Ramos (cell line): ENCODE data around the gene TRPM5.
"Not testable (repeated sequence)": the region's sequence is repeated elsewhere in the genome, so short reads cannot be mapped to it uniquely, and the experiment has no call there.

ENCODE experiments used
- in situ Hi-C: fragments of 300-500 bp; cut with MboI; formaldehyde crosslinking; loops from one replicate; pipeline ENCODE4 v1.14.3; 2022; ENCODE audit warnings: low sequenced_read_pairs; ENCODE audit not compliant: unreplicated experiment

Gene TRPM5, protein sequence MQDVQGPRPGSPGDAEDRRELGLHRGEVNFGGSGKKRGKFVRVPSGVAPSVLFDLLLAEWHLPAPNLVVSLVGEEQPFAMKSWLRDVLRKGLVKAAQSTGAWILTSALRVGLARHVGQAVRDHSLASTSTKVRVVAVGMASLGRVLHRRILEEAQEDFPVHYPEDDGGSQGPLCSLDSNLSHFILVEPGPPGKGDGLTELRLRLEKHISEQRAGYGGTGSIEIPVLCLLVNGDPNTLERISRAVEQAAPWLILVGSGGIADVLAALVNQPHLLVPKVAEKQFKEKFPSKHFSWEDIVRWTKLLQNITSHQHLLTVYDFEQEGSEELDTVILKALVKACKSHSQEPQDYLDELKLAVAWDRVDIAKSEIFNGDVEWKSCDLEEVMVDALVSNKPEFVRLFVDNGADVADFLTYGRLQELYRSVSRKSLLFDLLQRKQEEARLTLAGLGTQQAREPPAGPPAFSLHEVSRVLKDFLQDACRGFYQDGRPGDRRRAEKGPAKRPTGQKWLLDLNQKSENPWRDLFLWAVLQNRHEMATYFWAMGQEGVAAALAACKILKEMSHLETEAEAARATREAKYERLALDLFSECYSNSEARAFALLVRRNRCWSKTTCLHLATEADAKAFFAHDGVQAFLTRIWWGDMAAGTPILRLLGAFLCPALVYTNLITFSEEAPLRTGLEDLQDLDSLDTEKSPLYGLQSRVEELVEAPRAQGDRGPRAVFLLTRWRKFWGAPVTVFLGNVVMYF (N-terminal part only)

DNA sequence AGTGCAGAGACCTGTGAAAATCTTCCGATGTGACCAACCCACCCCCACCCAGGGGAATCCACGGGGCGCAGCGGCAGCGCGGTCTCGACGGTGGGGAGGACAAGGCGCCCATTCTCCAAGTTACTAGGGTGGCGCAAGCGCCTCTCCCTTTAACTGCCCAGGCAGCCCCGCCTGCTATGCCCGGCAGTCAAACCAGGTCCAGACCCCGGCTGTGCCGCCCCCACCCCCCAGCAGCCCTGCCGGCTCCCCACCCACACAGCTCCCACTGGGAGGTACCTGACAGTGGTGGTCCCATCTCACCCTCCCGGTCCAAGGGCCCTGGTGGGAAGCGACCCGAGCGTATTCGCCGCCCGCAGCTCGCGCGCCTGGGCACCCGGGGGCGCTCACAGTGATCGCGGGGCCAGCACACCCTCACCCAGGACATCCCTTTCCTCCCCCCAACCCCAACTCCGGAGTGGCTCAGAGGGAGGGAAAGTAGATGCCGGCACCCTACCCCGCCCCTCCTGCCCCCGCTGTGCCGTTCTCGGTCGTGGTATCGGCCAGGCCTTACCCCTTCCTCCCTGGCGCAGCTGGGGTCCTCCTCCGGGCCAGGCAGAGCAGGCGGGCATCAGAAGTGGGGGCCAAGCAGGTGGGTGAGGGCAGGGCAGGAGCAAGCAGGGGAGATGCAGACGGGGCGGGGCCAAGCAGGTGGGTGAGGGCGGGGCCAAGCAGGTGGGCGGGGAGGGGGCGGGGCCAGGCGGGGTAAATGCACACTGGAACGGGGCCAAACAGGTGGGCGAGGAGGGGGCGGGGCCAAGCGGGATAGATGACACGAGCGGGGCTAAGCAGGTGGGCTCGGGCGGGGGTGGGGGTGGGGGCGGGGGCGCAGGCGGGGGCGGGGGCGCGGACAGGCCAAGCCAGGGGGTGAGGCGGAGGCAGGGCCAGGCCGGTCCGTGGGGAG lies at the start of gene TRPM5:
TSS of gene TRPM5 (minus strand) at position 634 of the 940 bp plus-strand sequence. CDS start 21,478 bp downstream, outside the sequence.
- in situ Hi-C loops = no loop called here

DNA sequence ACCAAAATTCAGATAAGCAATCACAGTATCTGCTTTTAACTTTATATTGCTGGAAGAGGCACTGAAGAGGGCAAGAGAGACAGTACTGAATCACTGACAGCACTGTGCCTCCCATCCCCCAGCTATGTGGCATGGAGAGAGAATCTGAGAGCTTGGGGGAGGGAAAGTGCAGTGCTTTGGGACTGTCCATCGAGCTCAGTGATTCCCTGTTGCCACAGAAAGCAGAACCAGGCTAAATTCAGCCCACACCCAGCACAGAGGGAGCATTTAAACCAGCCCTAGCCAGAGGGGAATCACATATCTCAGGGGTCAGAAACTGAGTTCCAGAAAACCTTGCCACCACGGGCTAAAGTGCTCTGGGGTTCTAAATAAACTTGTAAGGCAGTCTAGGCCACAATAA lies 44.8 kb upstream of the TRPM5 start:
- in situ Hi-C loops = no loop called here

DNA sequence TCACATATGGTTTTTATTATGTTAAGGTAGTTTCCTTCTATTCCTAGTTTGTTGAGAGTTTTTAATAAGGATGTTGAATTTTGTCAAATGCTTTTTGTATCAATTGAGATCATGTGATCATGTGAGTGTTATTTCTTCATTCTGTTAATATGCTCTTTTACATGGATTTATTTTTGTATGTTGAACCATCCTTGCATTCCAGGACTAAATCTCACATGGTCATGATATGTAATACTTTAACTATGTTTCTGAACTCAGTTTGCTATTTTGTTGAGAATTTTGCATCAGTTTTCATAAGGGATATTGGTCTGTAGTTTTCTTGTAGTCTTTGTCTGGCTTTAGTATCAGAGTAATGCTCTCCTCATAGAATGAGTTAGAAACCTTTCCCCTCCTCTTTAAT lies 43.7 kb upstream of the TRPM5 start:
- in situ Hi-C loops = no loop called here

DNA sequence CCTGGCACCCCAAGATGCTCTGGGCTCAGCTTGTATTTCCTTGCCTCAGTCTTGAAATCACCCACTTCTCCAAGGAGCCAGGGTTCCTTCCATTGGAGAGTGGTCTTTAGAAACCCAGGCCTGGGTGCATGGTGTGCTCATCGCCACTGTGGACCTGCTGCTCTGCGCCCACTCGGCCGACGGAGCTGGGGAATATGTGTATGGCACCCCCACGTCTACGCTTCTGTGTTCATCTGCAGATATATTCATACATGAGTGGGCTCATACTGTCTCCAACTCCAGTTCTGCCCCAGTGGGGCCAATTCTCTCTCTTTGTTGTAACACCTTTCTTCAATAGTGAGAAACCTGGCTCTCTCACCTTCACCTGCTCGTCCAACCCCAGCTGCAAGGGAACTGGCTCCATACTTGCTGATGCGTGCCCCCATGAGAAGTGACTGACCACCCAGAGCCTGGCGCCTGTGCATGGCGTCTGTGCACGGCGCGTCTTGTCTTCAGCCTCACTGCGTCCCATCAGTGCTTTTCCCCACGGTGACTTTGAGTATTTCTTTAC lies 40.3 kb upstream of the TRPM5 start:
- in situ Hi-C loops = no loop called here

DNA sequence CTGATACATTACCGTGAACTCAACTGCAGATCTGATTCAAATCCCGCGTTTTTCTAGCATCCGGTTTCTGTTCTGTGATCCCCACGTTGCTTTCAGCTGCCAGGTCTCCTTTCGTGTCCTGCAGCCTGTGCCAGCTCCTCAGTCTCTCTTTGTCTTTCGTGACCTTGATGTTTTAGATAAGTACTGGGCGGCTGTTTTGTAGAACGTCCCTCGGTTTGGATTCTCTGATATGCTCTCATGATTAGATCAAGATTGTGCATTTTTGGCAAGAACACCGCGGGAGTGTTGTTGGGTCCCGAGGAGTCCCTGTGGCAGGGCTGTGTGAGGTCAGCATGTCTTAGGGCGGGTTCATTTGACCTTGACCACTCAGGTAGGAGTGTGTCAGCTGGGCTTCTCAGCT lies 39.1 kb upstream of the TRPM5 start:
- in situ Hi-C loops = no loop called here

DNA sequence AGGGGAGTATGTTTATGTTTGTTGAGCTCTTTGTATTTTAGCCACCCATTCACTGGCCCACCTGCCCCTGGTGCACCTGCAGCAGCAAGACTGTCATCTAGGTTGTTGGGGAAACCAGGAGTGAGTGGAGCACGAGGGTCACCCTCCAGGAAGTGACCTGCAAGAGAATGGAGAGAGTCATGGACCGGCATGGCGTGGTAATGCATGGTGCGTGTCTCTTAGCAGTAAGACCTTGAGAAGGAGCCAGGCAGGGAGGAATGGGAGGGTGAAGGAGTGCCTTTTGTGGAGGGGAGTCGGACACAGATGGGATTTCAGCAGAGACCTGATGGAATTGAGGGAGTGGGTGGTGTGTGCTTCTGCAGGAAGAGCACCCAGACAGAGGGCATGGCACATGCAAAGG lies 38.4 kb upstream of the TRPM5 start:
- in situ Hi-C loops = no loop called here

DNA sequence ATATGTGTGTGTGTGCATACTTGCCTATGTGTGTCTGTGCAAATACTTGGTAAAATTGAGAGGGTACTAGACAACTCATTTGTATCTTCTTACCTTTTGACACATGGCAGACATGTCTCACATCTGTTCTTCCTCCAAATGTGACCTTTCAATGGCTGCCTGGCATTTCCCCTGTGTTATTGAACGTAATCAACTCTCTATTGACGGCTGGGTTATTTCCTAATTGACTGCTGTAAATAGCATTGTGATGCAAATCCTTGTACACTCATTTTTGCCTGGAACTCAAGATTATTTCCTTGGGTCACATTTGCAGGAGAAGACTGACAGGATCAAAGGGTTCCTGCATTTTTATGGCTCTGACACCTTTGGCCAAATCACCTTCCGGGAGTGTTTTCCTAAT lies 37.9 kb upstream of the TRPM5 start:
- in situ Hi-C loops = no loop called here

DNA sequence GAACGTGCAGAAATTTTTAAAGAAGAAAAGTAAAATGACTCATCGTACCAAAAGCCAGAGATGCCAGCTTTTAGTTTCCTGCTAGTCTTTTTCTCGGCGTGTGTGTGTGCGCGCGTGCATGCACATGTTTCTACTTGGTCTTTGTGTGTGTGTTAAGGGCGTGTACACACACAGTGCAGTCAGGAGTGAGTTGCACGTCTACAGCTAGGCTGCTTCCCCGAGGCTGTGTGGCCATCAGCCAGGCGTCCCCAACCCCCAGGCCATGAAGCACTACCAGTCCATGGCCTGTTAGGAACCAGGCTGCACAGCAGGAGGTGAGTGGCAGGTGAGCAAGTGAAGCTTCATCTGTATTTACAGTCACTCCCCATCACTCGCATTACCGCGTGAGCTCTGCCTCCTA lies 36.9 kb upstream of the TRPM5 start:
- in situ Hi-C loops = no loop called here

DNA sequence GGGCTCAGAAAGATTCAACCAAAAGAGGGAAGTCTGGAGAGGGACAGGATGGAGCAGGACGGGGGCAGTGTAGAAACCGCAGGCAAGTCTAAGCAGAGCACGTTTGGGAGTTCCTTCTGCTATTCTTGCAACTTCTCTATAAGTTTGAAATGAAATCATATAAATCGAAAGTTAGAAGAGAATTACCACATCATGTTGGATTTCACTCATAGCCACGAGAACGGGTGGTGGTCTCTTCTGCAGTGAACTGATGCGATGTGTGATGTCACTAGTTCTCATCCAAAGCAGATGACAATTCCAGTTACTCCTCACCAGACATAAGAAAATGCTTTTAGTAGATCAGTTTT lies 36.5 kb upstream of the TRPM5 start:
- in situ Hi-C loops = no loop called here

DNA sequence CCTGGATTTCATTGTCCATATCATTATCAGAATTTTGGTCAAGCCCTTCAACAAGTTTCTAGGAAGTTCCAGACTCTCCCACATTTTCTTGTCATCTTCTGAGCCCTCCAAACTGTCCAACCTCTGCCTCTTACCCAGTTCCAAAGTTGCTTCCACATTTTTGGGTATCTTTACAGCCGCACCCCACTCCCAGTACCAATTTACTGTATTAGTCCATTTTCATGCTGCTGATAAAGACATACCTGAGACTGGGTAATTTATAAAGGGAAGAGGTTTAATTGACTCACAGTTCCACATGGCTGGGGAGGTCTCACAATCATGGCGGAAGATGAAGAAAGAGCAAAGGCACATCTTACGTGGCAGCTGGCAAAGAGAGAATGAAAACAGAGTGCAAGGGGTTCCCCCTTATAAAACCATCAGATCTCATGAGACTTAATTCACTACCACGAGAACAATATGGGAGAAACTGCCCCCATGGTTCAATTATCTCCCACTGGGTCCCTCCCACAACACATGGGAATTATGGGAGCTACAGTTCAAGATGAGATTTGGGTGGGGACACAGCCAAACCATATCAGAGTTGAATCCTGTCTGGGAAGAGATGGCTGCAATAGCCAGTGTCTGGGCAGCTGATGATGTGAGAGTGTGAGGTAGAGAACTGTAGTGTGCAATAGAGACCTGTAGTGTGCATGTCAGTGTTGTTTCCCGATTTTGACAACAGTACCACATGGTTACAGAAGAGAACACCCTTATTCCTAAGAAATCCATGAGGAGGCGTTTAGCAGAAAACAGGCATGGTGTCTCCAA lies 36.0 kb upstream of the TRPM5 start:
- in situ Hi-C loops = not testable (repeated sequence)

DNA sequence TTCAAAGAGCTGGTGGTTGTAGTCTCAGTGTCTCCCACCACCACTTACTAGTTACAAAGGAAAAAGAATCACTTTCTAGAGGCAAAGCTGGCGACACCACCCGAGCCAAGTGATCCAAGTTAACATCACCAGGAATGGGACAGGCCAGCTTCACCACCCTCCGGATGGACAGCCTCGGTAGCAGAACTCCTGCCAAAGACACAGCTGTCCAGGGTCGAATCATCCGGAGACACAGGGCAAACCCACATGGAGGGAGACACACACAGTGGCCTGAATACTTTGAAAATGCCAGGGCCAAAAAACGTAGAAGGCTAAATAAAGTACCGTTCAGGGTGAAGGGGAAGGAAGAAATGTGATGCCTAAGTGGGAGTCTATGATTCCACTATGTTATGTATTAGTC lies 33.6 kb upstream of the TRPM5 start:
- in situ Hi-C loops = no loop called here

DNA sequence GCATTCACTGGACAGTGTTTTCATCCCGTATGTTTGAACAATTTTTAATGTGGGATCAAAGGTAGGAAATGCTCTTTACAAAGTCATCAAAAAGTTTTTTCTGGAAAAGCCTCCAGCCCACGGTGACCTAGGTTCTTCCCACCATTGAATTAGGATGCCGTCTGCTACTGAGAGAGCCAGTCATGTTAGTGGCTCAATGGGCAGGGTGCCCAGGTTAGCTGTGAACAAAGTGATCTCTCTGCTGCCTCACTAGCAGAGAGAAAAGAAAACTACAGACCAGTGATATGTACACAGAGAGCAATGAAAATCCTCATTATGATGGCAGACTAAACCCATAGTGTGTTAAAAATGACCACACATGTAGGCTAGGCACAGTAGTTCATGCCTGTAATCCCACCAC lies 32.9 kb upstream of the TRPM5 start:
- in situ Hi-C loops = no loop called here

DNA sequence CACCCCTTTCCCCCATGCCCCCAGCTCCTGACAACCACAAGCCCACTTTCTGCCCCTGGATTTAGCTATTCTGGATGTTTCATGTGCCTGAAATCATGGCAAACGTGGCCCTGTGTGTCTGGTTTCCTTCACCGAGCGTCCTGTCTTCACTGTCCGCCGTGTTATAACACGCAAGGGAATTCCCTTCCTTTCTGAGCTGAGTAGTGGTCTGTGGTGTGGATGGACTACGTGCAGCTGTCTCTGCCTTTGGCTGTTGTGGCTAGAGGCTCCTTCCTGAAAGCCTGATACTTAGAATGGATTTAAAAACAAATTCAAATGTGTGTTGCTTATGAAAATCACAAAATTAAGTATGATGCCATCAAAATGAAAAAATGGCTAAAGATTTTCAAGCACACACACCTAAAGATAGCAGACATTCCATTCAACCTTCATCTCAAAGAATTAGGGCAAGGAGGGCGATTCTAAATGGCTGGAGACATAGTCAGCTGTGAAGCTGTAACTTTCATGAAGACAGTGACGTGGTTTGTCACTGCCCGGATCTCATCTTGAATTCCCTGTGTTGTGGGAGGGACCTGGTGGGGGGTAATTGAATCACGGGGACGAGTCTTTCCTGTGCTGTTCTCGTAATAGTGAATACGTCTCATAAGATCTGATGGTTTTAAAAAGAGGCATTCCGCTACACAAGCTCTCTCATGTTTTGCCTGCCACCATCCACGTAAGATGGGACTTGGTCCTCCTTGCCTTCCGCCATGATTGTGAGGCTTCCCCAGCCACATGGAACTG lies 31.0 kb upstream of the TRPM5 start:
- in situ Hi-C loops = no loop called here

DNA sequence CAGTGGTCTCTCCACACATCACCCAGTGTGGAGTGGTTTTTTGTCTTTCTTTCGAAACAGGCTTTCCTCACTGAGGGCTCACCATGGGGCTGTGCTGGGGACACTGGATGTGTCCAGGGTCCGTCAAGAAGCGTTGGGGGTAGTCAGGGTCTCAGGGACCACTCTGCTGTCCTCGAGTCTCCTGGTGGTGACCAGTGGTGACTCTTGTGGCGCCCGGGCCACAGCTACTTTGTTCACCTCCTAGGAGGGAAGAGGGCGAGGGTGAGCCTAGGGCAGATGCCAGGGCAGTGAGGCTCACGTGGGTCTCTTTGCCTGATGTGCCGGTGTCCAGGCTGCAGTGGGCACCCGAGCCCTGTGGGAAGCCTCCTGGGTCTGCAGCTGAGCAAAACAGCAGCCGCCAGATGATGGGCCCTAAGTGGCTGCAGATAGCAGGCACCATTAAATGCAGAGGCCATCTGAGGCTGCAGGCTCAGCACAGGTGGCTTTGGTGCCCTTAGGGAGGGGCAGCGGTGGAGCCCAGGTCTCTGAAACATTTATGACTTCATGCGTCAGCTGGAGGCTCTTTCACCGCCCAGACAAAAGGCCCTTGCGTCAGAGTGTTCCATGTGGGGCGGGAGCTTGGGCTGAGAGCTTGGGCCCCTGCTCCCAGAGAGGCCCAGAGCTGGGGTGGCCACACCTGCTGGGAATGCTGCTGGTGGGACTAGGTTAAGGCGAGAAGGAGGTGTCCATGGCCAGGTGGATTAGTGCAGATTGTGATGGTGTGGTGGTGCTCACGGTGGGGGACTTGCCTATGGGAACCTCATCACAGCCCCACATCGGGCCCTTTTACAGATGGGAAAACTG lies 30.0 kb upstream of the TRPM5 start:
- in situ Hi-C loops = no loop called here

DNA sequence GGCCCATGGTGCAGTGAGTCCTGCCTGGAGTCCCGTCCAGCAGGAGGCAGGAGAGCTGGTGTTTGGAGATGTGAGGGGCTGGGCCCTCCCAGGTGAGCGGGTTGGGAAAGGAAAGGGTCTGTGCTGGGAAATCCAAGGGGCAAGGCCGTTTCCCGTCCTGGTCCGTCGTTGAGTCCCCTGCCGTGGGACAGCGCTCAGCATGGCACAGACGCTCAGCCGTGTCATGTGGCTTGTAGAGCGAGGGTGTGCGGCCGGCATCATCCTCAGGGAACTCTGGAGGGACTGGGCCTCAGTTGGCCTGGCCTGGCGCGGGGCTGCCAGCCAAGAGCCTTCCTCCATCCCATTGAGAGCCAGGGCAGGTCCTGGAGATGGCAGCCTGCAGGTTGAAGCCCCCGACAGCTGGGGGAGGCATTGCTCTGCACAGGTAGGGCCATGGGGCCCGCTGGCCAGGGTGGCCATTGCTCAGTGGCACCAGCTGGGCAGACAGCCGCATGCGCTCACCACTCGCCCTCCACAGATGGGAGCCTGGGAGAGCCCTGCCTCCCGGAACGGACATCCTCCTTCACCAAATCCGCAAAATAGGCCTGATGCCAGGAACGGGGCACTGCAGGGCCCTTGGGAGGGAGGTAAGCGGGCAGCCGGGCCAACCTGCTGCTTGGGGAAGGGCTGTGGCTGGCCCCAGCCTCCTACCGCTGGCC lies 29.2 kb upstream of the TRPM5 start:
- in situ Hi-C loops = no loop called here

DNA sequence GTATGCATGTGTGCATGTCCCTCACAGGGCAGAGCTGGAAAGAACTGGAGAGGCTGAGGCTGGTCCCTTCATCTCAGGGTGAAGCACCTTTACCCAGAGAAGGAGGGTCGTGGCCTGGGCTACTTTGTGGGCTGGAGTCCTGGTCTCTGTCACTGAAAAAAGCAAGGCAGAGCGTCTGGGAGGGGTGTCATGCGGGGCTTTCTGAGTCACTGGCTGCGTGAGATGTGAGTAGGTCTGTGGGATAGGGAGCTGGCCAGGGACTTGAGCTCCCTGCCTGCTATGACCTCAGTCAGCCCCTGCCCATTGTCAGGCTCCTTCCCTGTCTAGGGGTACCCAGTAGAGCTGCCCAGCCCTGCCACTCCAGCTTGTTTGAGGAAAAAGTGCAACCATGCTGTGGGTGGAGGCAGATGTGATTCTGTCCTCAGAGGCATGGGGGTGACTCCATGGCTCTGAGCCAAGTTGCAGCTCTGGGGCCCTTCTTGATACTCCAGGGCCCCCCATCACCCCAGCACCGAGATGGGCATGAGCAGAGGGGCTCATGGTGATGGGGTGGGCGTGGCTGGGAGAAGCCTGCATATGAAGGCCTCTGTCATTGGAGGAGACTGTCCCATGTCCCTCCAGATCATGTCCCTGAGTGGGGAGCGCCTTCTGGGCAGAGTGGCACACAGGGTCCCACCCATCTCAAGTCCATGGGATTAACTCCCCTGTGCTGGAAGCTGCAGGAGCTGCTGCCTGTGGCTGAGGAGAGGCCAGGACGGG lies 28.3 kb upstream of the TRPM5 start:
- in situ Hi-C loops = no loop called here

DNA sequence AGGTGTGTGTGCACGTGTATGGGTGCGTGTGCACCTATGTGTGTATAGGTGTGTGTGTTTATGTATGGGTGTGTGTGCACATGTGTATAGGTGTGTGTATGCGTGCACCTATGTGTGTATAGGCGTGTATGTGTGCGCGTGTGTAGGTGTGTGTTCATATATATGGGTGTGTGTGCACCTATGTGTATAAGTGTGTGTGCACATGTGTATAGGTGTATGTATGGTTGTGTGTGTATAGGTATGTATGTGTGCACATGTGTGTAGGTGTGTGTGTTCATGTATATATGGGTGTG lies 27.4 kb upstream of the TRPM5 start:
- in situ Hi-C loops = no loop called here
